Neutrophil (primary cell): Measurements from ENCODE around the gene CELF2.

Experiments
- H3K27ac ChIP-seq: fragments of 200-600 bp; sonication (generic); 2 replicates; pipeline ENCODE4 v1.5.1; 2016; ENCODE audit warnings: mild to moderate bottlenecking, moderate library complexity
- H3K27me3 ChIP-seq: fragments of 200-600 bp; sonication (generic); 2 replicates; pipeline ENCODE4 v1.6.0; 2016; ENCODE audit warnings: mild to moderate bottlenecking
- H3K36me3 ChIP-seq: fragments of 200-600 bp; sonication (generic); 2 replicates; pipeline ENCODE4 v1.5.1; 2017
- H3K4me1 ChIP-seq, 2 experiments: fragments of 200-600 bp in 1 of 2; sonication (generic) in 1 of 2; 1 replicate in 1 of 2; 2 replicates in 1 of 2; pipeline versions ENCODE4 v1.5.1 to v1.6.1; 2013 to 2016; ENCODE audit warnings: low read depth in 1 of 2, low read length in 1 of 2, mild to moderate bottlenecking in 1 of 2, moderate library complexity in 1 of 2; ENCODE audit not compliant: control insufficient read depth in 1 of 2, insufficient read depth in 1 of 2
- H3K4me3 ChIP-seq, 2 experiments: fragments of 200-600 bp in 1 of 2; sonication (generic) in 1 of 2; 1 replicate in 1 of 2; 2 replicates in 1 of 2; pipeline ENCODE4 v1.5.1; 2013 to 2016; ENCODE audit warnings: low read depth in 1 of 2, low read length in 1 of 2, mild to moderate bottlenecking in 1 of 2, moderate library complexity in 1 of 2
- H3K9me3 ChIP-seq: fragments of 200-600 bp; sonication (generic); 2 replicates; pipeline ENCODE4 v1.5.1; 2016
- TF ChIP-seq, protein P1 (sequence below): fragments of 200-600 bp; sonication (generic); IDR thresholded peaks from 2 replicates; pipeline ENCODE4 v1.5.1; 2016; ENCODE audit warnings: antibody characterized with exemption

The CELF2 gene

GRCh38 chr10:11272915-11273389, 255.3 kb downstream of the CELF2 start:
- Histone ChIP-seq H3K27ac (no peak overlapping the region), H3K4me1 (no peaks in the 10 kb centered on the region), H3K27me3 (no peaks in the 10 kb centered on the region), H3K9me3 (no peaks in the 10 kb centered on the region), H3K4me3 (no peak overlapping the region), H3K36me3 (peaks cover 100% of the 10 kb centered on the region)
- TF ChIP-seq, protein P1, sequence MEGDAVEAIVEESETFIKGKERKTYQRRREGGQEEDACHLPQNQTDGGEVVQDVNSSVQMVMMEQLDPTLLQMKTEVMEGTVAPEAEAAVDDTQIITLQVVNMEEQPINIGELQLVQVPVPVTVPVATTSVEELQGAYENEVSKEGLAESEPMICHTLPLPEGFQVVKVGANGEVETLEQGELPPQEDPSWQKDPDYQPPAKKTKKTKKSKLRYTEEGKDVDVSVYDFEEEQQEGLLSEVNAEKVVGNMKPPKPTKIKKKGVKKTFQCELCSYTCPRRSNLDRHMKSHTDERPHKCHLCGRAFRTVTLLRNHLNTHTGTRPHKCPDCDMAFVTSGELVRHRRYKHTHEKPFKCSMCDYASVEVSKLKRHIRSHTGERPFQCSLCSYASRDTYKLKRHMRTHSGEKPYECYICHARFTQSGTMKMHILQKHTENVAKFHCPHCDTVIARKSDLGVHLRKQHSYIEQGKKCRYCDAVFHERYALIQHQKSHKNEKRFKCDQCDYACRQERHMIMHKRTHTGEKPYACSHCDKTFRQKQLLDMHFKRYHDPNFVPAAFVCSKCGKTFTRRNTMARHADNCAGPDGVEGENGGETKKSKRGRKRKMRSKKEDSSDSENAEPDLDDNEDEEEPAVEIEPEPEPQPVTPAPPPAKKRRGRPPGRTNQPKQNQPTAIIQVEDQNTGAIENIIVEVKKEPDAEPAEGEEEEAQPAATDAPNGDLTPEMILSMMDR = no peak

GRCh38 chr10:11274452-11274851, 256.8 kb downstream of the CELF2 start:
- TF ChIP-seq, protein P1 = no peak
- H3K4me3 ChIP-seq = no peak overlapping the region
- H3K4me1 ChIP-seq = no peaks in the 10 kb centered on the region
- H3K36me3 ChIP-seq = peaks cover 100% of the 10 kb centered on the region
- H3K9me3 ChIP-seq = no peaks in the 10 kb centered on the region
- no peaks in the 10 kb centered on the region for H3K27me3 ChIP-seq
- H3K27ac ChIP-seq = peak overlapping the region; percentile 20

DNA sequence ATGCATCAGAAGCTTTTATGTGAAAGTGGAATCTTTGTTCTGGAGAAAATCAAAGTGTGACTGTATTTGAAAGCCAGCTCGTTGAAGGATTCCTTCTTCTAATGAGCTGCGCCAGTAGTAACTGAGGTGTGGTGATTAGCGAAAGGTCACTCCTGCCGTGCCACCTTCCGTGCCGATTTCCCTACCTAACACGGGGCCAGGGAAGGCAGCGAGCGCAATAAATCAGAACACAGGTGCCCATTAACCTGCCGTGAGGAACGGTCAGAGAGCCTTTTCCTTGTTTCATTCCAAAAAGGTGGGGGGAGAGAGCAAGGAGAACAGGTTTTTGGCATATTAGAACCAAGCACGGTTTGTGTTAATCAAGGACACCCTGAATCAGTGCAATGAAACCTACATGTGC, 258.0 kb downstream of the CELF2 start:
- Histone ChIP-seq H3K9me3 (no peaks in the 10 kb centered on the region), H3K4me3 (no peak overlapping the region), H3K36me3 (peaks cover 100% of the 10 kb centered on the region), H3K4me1 (peaks cover under 1 to 6% of the 10 kb centered on the region in 2 experiments), H3K27me3 (no peaks in the 10 kb centered on the region), H3K27ac (no peak overlapping the region)
- TF ChIP-seq, protein P1 = no peak

DNA sequence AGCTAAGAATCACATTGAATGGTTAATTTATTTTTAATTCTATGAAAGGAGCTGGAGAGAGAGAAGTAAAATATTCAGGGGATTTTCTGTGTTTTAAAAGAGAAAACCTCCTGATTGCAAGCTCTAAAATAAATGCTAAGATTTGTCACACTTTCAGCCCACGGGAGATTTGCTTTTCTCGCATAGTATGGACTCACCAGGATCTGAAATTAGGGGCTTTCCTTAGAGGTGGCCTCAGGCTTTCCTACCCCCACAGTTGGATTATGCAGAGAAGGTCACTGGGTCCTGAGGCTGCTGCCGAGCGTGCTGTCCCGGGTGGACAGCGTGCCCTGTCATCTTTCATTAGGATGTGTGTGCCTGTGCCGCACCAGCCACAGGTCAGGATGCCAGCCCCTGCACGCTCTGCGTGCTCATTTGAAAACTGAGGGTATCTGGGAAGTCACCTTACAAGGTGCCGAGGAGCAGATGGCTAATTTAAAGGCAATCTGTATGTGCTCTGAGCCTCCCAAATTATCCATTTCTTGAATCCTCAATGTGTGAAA, 258.8 kb downstream of the CELF2 start:
- Histone ChIP-seq H3K36me3 (peaks cover 100% of the 10 kb centered on the region), H3K4me3 (no peak overlapping the region), H3K27me3 (no peaks in the 10 kb centered on the region), H3K27ac (no peak overlapping the region), H3K4me1 (peaks cover 9 to 15% of the 10 kb centered on the region in 2 experiments), H3K9me3 (no peaks in the 10 kb centered on the region)
- TF ChIP-seq, protein P1 = no peak

GRCh38 chr10:11279314-11279713, 261.6 kb downstream of the CELF2 start:
- TF ChIP-seq, protein P1 = no peak
- H3K4me1 ChIP-seq = peaks cover 22 to 28% of the 10 kb centered on the region in 2 experiments
- H3K4me3 ChIP-seq = no peak overlapping the region
- H3K9me3 ChIP-seq = no peaks in the 10 kb centered on the region
- no peaks in the 10 kb centered on the region for H3K27me3 ChIP-seq
- H3K27ac ChIP-seq = no peak overlapping the region
- H3K36me3 ChIP-seq = peaks cover 95% of the 10 kb centered on the region
